SK-N-SH treated with all-trans-retinoic acid at 6 μM for 48 hours (cell line): ENCODE data around the gene KANSL2.

Source experiments
- ESRRG ChIP-seq: fragments of 250-450 bp; sonication (Bioruptor Pico); IDR thresholded peaks from 2 replicates; pipeline ENCODE4 v1.6.1; 2021; ENCODE audit warnings: mild to moderate bottlenecking
- TF ChIP-seq, protein P1 (sequence below): fragments of 250-450 bp; sonication (Bioruptor Pico); IDR thresholded peaks from 2 replicates; pipeline ENCODE4 v1.8.0; 2020; ENCODE audit warnings: mild to moderate bottlenecking, moderate library complexity, borderline replicate concordance
- TF ChIP-seq, protein P2 (sequence below): fragments of 250-450 bp; sonication (Bioruptor Pico); IDR thresholded peaks from 2 replicates; pipeline ENCODE4 v1.5.1; 2021; ENCODE audit warnings: mild to moderate bottlenecking, moderate library complexity

DNA sequence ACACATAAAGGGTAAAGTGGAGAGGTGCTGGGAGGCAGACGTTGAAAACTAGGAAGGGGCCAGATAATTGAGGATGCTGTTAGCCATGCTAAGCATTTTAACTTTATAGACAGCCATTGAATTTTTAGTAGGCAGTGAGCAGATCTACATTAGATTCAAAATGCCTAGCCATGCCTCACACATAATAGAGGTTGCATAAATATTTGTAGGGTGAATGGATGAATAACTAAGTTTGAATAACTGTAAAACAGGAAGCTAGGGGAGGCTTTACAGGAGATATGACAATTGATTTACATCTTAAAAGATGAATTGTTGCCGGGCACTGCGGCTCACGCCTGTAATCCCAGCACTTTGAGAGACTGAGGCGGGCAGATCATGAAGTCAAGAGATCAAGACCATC, 46.8 kb upstream of the KANSL2 start:
- TF ChIP-seq, protein P1, sequence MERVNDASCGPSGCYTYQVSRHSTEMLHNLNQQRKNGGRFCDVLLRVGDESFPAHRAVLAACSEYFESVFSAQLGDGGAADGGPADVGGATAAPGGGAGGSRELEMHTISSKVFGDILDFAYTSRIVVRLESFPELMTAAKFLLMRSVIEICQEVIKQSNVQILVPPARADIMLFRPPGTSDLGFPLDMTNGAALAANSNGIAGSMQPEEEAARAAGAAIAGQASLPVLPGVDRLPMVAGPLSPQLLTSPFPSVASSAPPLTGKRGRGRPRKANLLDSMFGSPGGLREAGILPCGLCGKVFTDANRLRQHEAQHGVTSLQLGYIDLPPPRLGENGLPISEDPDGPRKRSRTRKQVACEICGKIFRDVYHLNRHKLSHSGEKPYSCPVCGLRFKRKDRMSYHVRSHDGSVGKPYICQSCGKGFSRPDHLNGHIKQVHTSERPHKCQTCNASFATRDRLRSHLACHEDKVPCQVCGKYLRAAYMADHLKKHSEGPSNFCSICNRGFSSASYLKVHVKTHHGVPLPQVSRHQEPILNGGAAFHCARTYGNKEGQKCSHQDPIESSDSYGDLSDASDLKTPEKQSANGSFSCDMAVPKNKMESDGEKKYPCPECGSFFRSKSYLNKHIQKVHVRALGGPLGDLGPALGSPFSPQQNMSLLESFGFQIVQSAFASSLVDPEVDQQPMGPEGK (CRISPR knock-in tag), result no peak
- TF ChIP-seq, protein P2, sequence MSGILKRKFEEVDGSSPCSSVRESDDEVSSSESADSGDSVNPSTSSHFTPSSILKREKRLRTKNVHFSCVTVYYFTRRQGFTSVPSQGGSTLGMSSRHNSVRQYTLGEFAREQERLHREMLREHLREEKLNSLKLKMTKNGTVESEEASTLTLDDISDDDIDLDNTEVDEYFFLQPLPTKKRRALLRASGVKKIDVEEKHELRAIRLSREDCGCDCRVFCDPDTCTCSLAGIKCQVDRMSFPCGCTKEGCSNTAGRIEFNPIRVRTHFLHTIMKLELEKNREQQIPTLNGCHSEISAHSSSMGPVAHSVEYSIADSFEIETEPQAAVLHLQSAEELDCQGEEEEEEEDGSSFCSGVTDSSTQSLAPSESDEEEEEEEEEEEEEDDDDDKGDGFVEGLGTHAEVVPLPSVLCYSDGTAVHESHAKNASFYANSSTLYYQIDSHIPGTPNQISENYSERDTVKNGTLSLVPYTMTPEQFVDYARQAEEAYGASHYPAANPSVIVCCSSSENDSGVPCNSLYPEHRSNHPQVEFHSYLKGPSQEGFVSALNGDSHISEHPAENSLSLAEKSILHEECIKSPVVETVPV (CRISPR knock-in tag), result no peak
- TF ChIP-seq ESRRG (CRISPR knock-in tag), result no peak
